ENCODE data around the gene PLA2G2D. TPM values are rescaled to one million over a fixed set of nuclear protein-coding genes. Genes with fewer than 3 reads are reported as not detected.

Gene PLA2G2D
- total and polyA plus RNA-seq, 2 of the 8 experiments (the other 6 are each of a cell fraction or from before 2014, with no cell fraction given): not detected

- Histone ChIP-seq H3K4me2 (ENCODE audit: insufficient read depth in 1 of 2, low read depth in 2 of 2, low read length in 2 of 2) (no peak overlapping the region), H3K23ac (ENCODE audit: insufficient read length) (no peak overlapping the region), H2BK15ac (ENCODE audit: low read length) (no peak overlapping the region), H3K27ac (ENCODE audit: low read depth, low read length) (no peak overlapping the region), H3K4ac (replicated peaks; ENCODE audit: insufficient read length, low read depth, low read length) (no peak overlapping the region), H3K9ac (replicated peaks in 1 of 4; ENCODE audit: extremely low read depth in 1 of 4, low read depth in 3 of 4, low read length in 3 of 4) (no peak overlapping the region), H3K79me1 (ENCODE audit: low read depth, low read length) (no peaks in the 10 kb centered on the region), H2BK12ac (ENCODE audit: low read depth, low read length) (no peak overlapping the region), H3K79me2 (ENCODE audit: control insufficient read depth in 1 of 2, insufficient read depth in 2 of 2, low read length in 2 of 2) (no peaks in the 10 kb centered on the region), H3K27me3 (replicated peaks in 1 of 4; ENCODE audit: control insufficient read depth in 3 of 4, extremely low read depth in 1 of 4, insufficient read depth in 3 of 4, low read length in 3 of 4) (no peaks in the 10 kb centered on the region), H3K23me2 (ENCODE audit: low read depth, low read length) (no peaks in the 10 kb centered on the region), H3K4me1 (replicated peaks in 1 of 4; ENCODE audit: control insufficient read depth in 3 of 4, insufficient read depth in 4 of 4, low read length in 3 of 4) (peaks cover 2 to 5% (median 3%) of the 10 kb centered on the region in 4 experiments; a peak in 4 of 7 replicates), H2AFZ (ENCODE audit: low read length) (no peak overlapping the region), H2BK5ac (ENCODE audit: low read depth, low read length) (no peak overlapping the region), H4K20me1 (replicated peaks in 1 of 2; ENCODE audit: control insufficient read depth in 1 of 2, insufficient read depth in 2 of 2, low read length in 2 of 2) (no peaks in the 10 kb centered on the region), H4K5ac (ENCODE audit: insufficient read length, low read depth, low read length) (no peak overlapping the region), H3K9me3 (ENCODE audit: insufficient read depth in 2 of 2, low read depth in 1 of 2, low read length in 1 of 2) (no peaks in the 10 kb centered on the region), H3K56ac (replicated peaks; ENCODE audit: insufficient read length, low read depth, low read length) (no peak overlapping the region), H2BK20ac (ENCODE audit: low read length) (no peak overlapping the region), H3K18ac (ENCODE audit: extremely low read depth, low read length) (no peak overlapping the region), H2AK5ac (ENCODE audit: low read depth, low read length) (no peak overlapping the region), H3K4me3 (ENCODE audit: extremely low read depth in 1 of 4, insufficient read depth in 2 of 4, low read depth in 3 of 4, low read length in 4 of 4) (no peak overlapping the region), H3K14ac (ENCODE audit: insufficient read length) (no peak overlapping the region), H4K91ac (replicated peaks; ENCODE audit: insufficient read length, low read length) (no peak overlapping the region), H3K36me3 (ENCODE audit: control insufficient read depth in 2 of 4, insufficient read depth in 4 of 4, low read length in 3 of 4) (no peaks in the 10 kb centered on the region), H4K8ac (ENCODE audit: extremely low read depth, insufficient read depth, low read length) (no peak overlapping the region), H2BK120ac (replicated peaks; ENCODE audit: low read depth, low read length) (no peak overlapping the region)
- ChIA-PET CTCF (ENCODE audit: partially characterized antibody) (interaction anchor here (1.0 to 1.3 kb wide), 2 partner anchors 15 to 116 kb away, joined by 3 to 4 read pairs; no protein-coding TSS in a partner anchor), POLR2A (ENCODE audit: partially characterized antibody) (no interaction called here)
- DNase-seq (ENCODE audit: low read depth in 1 of 2, low spot score in 2 of 2) (no peak), FAIRE-seq (no peak)
- no peak for TF ChIP-seq SIN3A (conservative IDR thresholded peaks at IDR 0.05 in 1 of 2, IDR thresholded peaks at IDR 0.05 in 1 of 2; ENCODE audit: low read depth in 1 of 2, low read length in 2 of 2)
- TF ChIP-seq SP2 (IDR thresholded peaks at IDR 0.05; ENCODE audit: low read length): no peak
- no peak for TF ChIP-seq TCF12 (IDR thresholded peaks at IDR 0.05; ENCODE audit: low read depth, low read length)
- TF ChIP-seq POLR2A (IDR thresholded peaks at IDR 0.05; ENCODE audit: control extremely low read depth in 1 of 2, low read depth in 2 of 2, low read length in 2 of 2): no peak
- no peak for TF ChIP-seq ZNF274 (IDR thresholded peaks at IDR 0.05; ENCODE audit: borderline replicate concordance, extremely low read depth, low read length)
- no peak for TF ChIP-seq POLR2AphosphoS5 (IDR thresholded peaks at IDR 0.05; ENCODE audit: low read depth, low read length)
- TF ChIP-seq KDM4A (IDR thresholded peaks at IDR 0.05; ENCODE audit: low read depth, low read length, severe bottlenecking): no peak
Measured at GRCh38 chr1:20117236-20117635, 2.1 kb downstream of the PLA2G2D start.
